Vagina (tissue), 2 donors: ENCODE measurements around the gene TENM4.

Source experiments
- CTCF ChIP-seq, 3 experiments: fragments of 450-650 bp in 2 of 3; fragments of 200-600 bp in 1 of 3; sonication (generic) in 1 of 3; IDR thresholded peaks; one replicate each; pipeline ENCODE4 v1.5.1; 2017 to 2019; ENCODE audit warnings: antibody characterized with exemption in 3 of 3, mild to moderate bottlenecking in 2 of 3, moderate library complexity in 2 of 3
- POLR2A ChIP-seq, 2 donors: fragments of 450-650 bp; IDR thresholded peaks; one replicate each; pipeline ENCODE4 v1.6.1; 2017; ENCODE audit warnings: antibody characterized with exemption in 2 of 2, mild to moderate bottlenecking in 2 of 2, moderate library complexity in 2 of 2

- TF ChIP-seq CTCF (IDR thresholded peaks at IDR 0.05) (no peak), POLR2A (IDR thresholded peaks at IDR 0.05) (no peak)
Measured at GRCh38 chr11:79155237-79155636, 285.6 kb downstream of the TENM4 start.
